H9 (cell line): ENCODE measurements around the gene DNAJC5. TPM values are rescaled to one million over a fixed set of nuclear protein-coding genes. Genes with fewer than 3 reads are reported as not detected.

Experiments
- DNase-seq: peaks from one replicate; pipeline ENCODE4 v3.0.0-alpha.2; 2017
- H2AFZ ChIP-seq: one replicate; pipeline ENCODE4 v1.6.1; 2013; ENCODE audit warnings: mild to moderate bottlenecking, low read length, control low read depth, moderate library complexity
- H2AK5ac ChIP-seq: 2 replicates; pipeline ENCODE4 v1.6.1; 2013; ENCODE audit warnings: low read length, control low read depth, mixed read lengths; ENCODE audit not compliant: insufficient read length
- H2BK120ac ChIP-seq: one replicate; pipeline ENCODE4 v1.6.1; 2013; ENCODE audit warnings: low read depth, mild to moderate bottlenecking, low read length, control low read depth, inconsistent platforms; ENCODE audit not compliant: poor library complexity, severe bottlenecking
- H2BK12ac ChIP-seq: 2 replicates; pipeline ENCODE4 v1.6.1; 2013; ENCODE audit warnings: low read length, control low read depth, mixed read lengths, low read depth; ENCODE audit not compliant: insufficient read length
- H2BK15ac ChIP-seq: 2 replicates; pipeline ENCODE4 v1.6.1; 2013; ENCODE audit warnings: low read depth, low read length, control low read depth
- H2BK20ac ChIP-seq: one replicate; pipeline ENCODE4 v1.6.1; 2013; ENCODE audit warnings: low read depth, mild to moderate bottlenecking, low read length, control low read depth, inconsistent platforms; ENCODE audit not compliant: poor library complexity, severe bottlenecking
- H2BK5ac ChIP-seq: 2 replicates; pipeline ENCODE4 v1.6.1; 2013; ENCODE audit warnings: low read length, control low read depth, mixed read lengths; ENCODE audit not compliant: insufficient read length
- H3K14ac ChIP-seq: 2 replicates; pipeline ENCODE4 v1.6.1; 2013; ENCODE audit warnings: low read length, control low read depth; ENCODE audit not compliant: insufficient read depth
- H3K18ac ChIP-seq: 2 replicates; pipeline ENCODE4 v1.6.1; 2013; ENCODE audit warnings: low read depth, mild to moderate bottlenecking, mixed read lengths, low read length, control low read depth; ENCODE audit not compliant: insufficient read length
- H3K23ac ChIP-seq: 2 replicates; pipeline ENCODE4 v1.6.1; 2013; ENCODE audit warnings: low read length, control low read depth, mixed read lengths, low read depth; ENCODE audit not compliant: insufficient read length
- H3K23me2 ChIP-seq: 2 replicates; pipeline ENCODE4 v1.6.1; 2013; ENCODE audit warnings: low read depth, mild to moderate bottlenecking, mixed read lengths, low read length, control low read depth; ENCODE audit not compliant: insufficient read length, poor library complexity, severe bottlenecking
- H3K27ac ChIP-seq: 2 replicates; pipeline ENCODE4 v1.5.1; 2013; ENCODE audit warnings: low read length, control low read depth, mixed read lengths, low read depth; ENCODE audit not compliant: insufficient read length
- H3K27me3 ChIP-seq: 2 replicates; pipeline ENCODE4 v1.6.1; 2013; ENCODE audit warnings: low read length, control low read depth, inconsistent platforms; ENCODE audit not compliant: insufficient read depth
- H3K4ac ChIP-seq: 2 replicates; pipeline ENCODE4 v1.6.1; 2013; ENCODE audit warnings: low read depth, mild to moderate bottlenecking, control low read depth, inconsistent platforms, low read length, moderate library complexity
- H3K4me1 ChIP-seq: 2 replicates; pipeline ENCODE4 v1.6.1; 2013; ENCODE audit warnings: low read length, control low read depth, inconsistent platforms; ENCODE audit not compliant: insufficient read depth
- H3K4me2 ChIP-seq: 2 replicates; pipeline ENCODE4 v1.6.1; 2013; ENCODE audit warnings: low read length, control low read depth, mixed read lengths; ENCODE audit not compliant: insufficient read length, insufficient read depth
- H3K56ac ChIP-seq: 2 replicates; pipeline ENCODE4 v1.6.1; 2013; ENCODE audit warnings: low read depth, mild to moderate bottlenecking, mixed read lengths, low read length, control low read depth; ENCODE audit not compliant: insufficient read length
- H3K79me1 ChIP-seq: 2 replicates; pipeline ENCODE4 v1.6.1; 2013; ENCODE audit warnings: low read depth, mild to moderate bottlenecking, moderate library complexity, low read length, control low read depth, inconsistent platforms; ENCODE audit not compliant: insufficient read depth, poor library complexity, severe bottlenecking
- H3K79me2 ChIP-seq: 2 replicates; pipeline ENCODE4 v1.6.1; 2013; ENCODE audit warnings: low read length, control low read depth, inconsistent platforms; ENCODE audit not compliant: insufficient read depth
- H3K9ac ChIP-seq: 2 replicates; pipeline ENCODE4 v1.6.1; 2013; ENCODE audit warnings: low read length, control low read depth, mixed read lengths; ENCODE audit not compliant: insufficient read length; ENCODE audit errors: extremely low read depth
- H3K9me3 ChIP-seq: one replicate; pipeline ENCODE4 v1.6.1; 2013; ENCODE audit warnings: low read depth, low read length, inconsistent platforms; ENCODE audit not compliant: control insufficient read depth
- H3T11ph ChIP-seq: one replicate; pipeline ENCODE4 v1.6.1; 2013; ENCODE audit warnings: mild to moderate bottlenecking, low read length, control low read depth, inconsistent platforms
- H4K20me1 ChIP-seq: one replicate; pipeline ENCODE4 v1.6.1; 2013; ENCODE audit not compliant: control insufficient read depth, insufficient read length, insufficient read depth
- H4K5ac ChIP-seq: 2 replicates; pipeline ENCODE4 v1.6.1; 2013; ENCODE audit warnings: low read depth, mild to moderate bottlenecking, mixed read lengths, low read length, control low read depth; ENCODE audit not compliant: insufficient read length
- H4K8ac ChIP-seq: replicated peaks from 2 replicates; pipeline ENCODE4 v1.6.1; 2013; ENCODE audit warnings: low read length, control low read depth, mixed read lengths, low read depth; ENCODE audit not compliant: insufficient read length
- H4K91ac ChIP-seq: 2 replicates; pipeline ENCODE4 v1.6.1; 2013; ENCODE audit warnings: low read depth, mild to moderate bottlenecking, moderate library complexity, mixed read lengths, low read length, control low read depth; ENCODE audit not compliant: insufficient read length
- H3K27ac Mint-ChIP-seq, 3 experiments: 2 replicates in 2 of 3; 3 replicates in 1 of 3; pipeline ENCODE4 v1.8.0; 2020 to 2021; ENCODE audit warnings: mixed read lengths in 3 of 3, mild to moderate bottlenecking in 1 of 3, moderate library complexity in 1 of 3
- H3K27me3 Mint-ChIP-seq: 2 replicates; pipeline ENCODE4 v1.8.0; 2021; ENCODE audit warnings: low read depth, mild to moderate bottlenecking, moderate library complexity, mixed read lengths
- H3K36me3 Mint-ChIP-seq, 3 experiments: 2 replicates in 2 of 3; 3 replicates in 1 of 3; pipeline ENCODE4 v1.8.0; 2020 to 2021; ENCODE audit warnings: low read depth in 3 of 3, mixed read lengths in 3 of 3; ENCODE audit not compliant: insufficient read depth in 1 of 3
- H3K4me1 Mint-ChIP-seq, 2 experiments: 2 replicates each; pipeline ENCODE4 v1.8.0; 2020; ENCODE audit warnings: mixed read lengths in 2 of 2
- H3K4me3 Mint-ChIP-seq, 2 experiments: 2 replicates in 1 of 2; 3 replicates in 1 of 2; pipeline ENCODE4 v1.8.0; 2020 to 2021; ENCODE audit warnings: mild to moderate bottlenecking in 2 of 2, mixed read lengths in 2 of 2, moderate library complexity in 1 of 2
- H3K9me3 Mint-ChIP-seq, 2 experiments: 2 replicates in 1 of 2; 3 replicates in 1 of 2; pipeline ENCODE4 v1.8.0; 2020; ENCODE audit warnings: mild to moderate bottlenecking in 2 of 2, mixed read lengths in 2 of 2, moderate library complexity in 1 of 2
- CTCF ChIP-seq: fragments of 200-600 bp; sonication (generic); conservative IDR thresholded peaks from 3 replicates; pipeline ENCODE4 v1.8.0; 2021; ENCODE audit warnings: antibody characterized with exemption, mild to moderate bottlenecking
- WGBS: extraction: QIAGEN DNeasy Blood & Tissue Kit; methylation state at CpG from one replicate; pipeline ENCODE4 v1.1.7; 2013; ENCODE audit warnings: missing lambda C conversion rate, low lambda C conversion rate, mixed read lengths; ENCODE audit not compliant: insufficient read length; ENCODE audit errors: extremely low coverage; 5-methylcytosine and 5-hydroxymethylcytosine counted together
- total RNA-seq: library from RNA; stranded (reverse); gene quantifications from 2 replicates; pipeline ENCODE4 v1.2.1, GENCODE V29; 2021

DNAJC5 gene
- total RNA-seq, 1 experiment from 2014 or later: 43.0 TPM

- TF ChIP-seq CTCF: no peak
- Histone ChIP-seq H3K9me3 (peaks cover 9% of the 10 kb centered on the region), H2BK15ac (no peak overlapping the region), H2BK5ac (no peak overlapping the region), H4K8ac (no peak overlapping the region), H2BK20ac (no peak overlapping the region), H4K5ac (no peak overlapping the region), H3K4ac (no peak overlapping the region), H4K91ac (no peak overlapping the region), H3K4me1 (no peaks in the 10 kb centered on the region; the same call in 1 of the 2 replicates), H3K23me2 (peaks cover 11% of the 10 kb centered on the region), H2AK5ac (no peak overlapping the region), H2AFZ (no peak overlapping the region), H2BK120ac (no peak overlapping the region), H2BK12ac (no peak overlapping the region), H4K20me1 (no peaks in the 10 kb centered on the region), H3K4me2 (no peak overlapping the region), H3K27me3 (no peaks in the 10 kb centered on the region; the same call in 1 of the 2 replicates), H3K23ac (no peak overlapping the region), H3K9ac (no peak overlapping the region), H3T11ph (no peak overlapping the region), H3K18ac (no peak overlapping the region), H3K14ac (no peak overlapping the region), H3K79me1 (no peaks in the 10 kb centered on the region), H3K27ac (no peak overlapping the region), H3K79me2 (no peaks in the 10 kb centered on the region), H3K56ac (no peak overlapping the region)
- peaks cover 14% of the 10 kb centered on the region for H3K27me3 Mint-ChIP-seq
- H3K27ac Mint-ChIP-seq: no peak overlapping the region; a peak in 1 of 7 replicates
- peak overlapping the region in 1 of 2 experiments; percentile 53; a peak in 3 of 5 replicates for H3K4me3 Mint-ChIP-seq
- DNase-seq: peak; percentile 27
- no CpG with 5 or more reads among the region's 18 CpGs for WGBS
- H3K36me3 Mint-ChIP-seq: peaks cover 0 to 14% (median 12%) of the 10 kb centered on the region in 3 experiments; a peak in 6 of 7 replicates
- peaks cover 18 to 23% of the 10 kb centered on the region in 2 experiments for H3K4me1 Mint-ChIP-seq
- H3K9me3 Mint-ChIP-seq: peaks cover 0 to 2% of the 10 kb centered on the region in 2 experiments; a peak in 1 of 5 replicates
Measured at GRCh38 chr20:63972312-63973159, 77.6 kb downstream of the DNAJC5 start.
